ENCODE data around the gene ST6GALNAC1.

- TF ChIP-seq CTCF (IDR thresholded peaks at IDR 0.05; ENCODE audit: low read length) (no peak), EZH2 (IDR thresholded peaks at IDR 0.05; ENCODE audit: borderline replicate concordance, low read length) (no peak)
These were observed 44.6 kb upstream of the ST6GALNAC1 start for GRCh38 chr17:76688165-76688622.

All from OCI-LY1 (cell line).